CD4-positive, alpha-beta T cell treated with Interferon alpha-2 for 1 hour (primary cell): Measurements from ENCODE around the gene SCAF11.

Experiments used
- DNase-seq, 2 donors: peaks; one replicate each; pipeline ENCODE4 v3.0.0-alpha.2; 2020 to 2022

Gene SCAF11

DNA sequence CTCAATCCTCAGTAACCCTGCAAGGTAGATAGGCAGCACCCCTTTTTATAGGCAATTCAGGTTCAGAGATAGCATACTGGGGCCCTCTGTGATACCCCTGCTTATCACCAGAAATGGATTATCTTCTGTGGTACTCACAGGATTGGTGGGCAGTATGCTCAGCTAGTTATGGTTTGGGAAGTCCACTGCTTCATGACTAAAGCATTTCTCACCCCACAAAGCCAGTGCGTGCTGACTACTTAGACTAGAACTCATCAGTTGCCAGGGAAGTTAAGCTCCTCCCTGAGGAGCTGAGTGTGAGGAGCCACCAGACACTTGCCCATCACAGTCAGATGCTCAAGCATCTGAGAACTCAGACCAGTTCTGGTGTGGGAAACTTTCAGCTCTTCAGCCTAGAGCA lies 76.3 kb downstream of the SCAF11 start:
- DNase-seq = no peak

DNA sequence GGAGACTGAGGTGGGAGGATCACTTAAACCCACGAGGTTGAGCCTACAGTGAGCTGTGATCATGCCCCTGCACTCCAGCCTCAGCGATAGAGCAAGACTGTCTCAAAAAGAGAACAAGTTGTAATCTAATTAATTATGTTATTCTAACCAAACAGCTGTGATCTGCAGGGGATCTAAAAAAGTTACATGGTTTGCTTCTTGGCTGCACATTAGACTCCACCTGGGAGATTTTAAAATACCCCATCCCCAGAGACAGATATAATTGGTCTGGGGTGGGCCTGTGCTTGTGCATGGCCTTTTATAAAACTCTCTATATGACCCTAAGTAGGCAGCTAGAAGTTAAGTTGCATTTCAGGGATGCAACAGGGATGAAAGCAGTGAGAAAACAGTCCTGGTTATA lies 76.7 kb downstream of the SCAF11 start:
- no peak for DNase-seq

DNA sequence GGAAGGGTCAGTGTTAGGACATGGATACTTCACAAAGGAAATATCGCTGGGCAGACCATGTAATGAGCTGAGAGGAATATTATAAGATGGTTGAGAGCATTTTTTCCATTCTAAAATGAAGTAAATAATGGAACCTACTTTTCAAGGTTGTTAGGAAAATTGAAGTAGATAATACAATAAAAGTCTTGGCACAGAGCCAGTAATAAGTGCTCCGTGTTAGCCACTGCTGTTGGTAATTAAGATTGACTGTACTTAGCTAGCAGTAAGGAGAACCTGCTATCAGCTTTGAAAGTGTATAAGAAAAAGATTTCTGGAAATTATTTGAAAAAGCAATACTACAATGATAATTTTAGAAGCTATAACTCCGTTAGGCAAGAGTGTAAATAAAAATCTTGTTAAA lies 77.6 kb downstream of the SCAF11 start:
- no peak for DNase-seq

DNA sequence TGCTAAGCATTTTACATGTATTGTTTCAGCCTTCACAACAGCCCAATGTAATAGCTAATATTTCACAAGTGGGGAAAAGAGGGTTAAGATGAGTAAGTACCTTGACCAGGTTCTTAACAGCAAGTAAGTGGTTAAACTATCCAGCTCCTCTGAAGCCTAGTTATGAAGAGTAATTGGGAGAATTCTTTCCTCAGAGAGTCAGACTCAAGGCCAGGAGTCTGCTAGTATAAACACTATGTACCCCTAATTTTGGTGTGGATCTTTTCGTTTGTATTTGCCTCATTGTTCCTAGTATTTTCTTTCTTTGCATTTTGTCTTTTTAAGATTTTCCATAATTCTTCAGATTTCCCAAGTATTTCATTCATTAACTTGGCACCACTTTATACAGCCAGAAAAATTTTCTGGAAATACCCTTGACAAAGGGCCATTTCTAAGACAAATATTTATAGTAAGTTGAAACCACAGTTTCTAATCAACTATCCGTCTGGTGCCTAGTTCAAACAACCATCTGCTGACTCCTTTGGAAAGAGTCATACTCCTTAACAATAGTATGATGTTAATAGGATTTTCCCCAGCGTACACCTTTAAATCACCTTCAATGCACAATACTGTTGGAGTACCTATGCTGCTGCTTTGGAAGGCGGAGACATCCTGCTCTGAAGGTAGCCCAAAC lies 81.2 kb downstream of the SCAF11 start:
- no peak for DNase-seq

DNA sequence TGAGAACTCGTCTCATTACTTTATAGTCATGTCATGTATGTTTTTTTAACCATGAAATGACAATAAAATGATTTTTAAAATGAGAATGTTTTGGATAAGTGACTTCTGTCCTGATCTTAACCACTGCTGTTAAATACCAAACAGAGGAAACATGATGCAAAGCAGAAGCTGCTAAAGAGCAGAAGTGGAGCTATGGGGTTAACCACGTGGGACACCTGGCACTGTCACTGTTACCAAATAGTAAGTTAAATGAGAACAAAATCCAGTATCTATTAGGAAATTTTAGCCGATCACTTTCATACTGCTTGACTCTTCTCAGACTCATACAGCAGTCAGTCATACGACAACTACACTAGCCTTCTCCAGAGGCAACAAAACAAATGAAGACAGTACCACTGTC lies 82.4 kb downstream of the SCAF11 start:
- no peak for DNase-seq

DNA sequence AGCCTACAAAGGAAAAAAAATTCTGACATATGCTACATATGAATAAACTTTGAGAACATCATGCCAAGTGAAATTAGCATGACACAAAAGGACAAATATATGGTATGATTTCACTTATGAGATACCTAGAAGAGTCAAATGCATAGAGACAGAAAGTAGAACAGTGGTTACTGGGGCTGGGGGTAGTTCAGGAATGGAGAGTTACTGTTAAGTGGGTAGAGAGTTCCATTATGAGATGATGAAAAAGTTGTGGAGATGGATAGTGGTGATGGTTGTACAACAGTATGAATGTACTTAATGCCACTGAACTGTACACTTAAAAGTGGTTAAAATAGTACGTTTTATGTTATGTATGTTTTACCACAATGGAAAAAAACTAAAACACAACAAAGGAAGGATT lies 92.3 kb downstream of the SCAF11 start:
- DNase-seq = no peak

DNA sequence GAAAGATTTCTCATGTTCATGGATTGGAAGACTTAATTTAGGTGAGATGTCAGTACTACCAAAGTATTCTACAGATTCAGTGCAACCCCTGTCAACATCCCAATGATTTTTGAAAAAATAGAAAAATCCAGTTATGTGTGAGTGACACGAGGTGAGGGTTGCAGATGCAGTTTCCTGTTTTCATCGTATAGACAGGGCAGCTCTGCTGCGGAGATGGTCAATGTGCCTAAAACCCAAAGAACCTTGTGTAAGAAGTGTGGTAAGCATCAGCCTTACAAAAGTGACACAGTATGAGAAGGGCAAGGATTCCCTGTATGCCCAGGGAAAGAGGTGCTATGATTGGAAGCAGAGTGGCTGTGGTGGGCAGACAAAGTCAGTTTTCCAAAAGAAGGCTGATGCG lies 94.4 kb downstream of the SCAF11 start:
- DNase-seq = no peak

DNA sequence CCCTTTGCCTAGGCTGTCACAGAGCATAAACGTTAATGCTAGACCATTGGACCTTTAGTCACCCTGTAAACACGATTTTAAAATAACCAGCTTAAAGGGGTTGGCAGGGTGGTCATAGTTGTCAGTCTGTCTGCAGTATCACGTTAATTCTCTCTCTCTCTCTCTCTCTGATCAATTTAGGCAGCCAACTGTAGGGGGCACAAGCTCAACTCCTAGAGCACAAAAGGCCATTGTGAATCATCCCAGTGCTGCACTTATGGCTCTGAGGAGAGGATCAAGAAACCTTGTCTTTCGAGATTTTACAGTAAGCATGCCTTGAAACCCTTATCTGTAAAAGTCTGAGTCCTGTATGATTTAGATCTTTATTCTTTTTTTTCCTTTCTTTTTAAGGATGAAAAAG lies 97.1 kb downstream of the SCAF11 start:
- DNase-seq = no peak

DNA sequence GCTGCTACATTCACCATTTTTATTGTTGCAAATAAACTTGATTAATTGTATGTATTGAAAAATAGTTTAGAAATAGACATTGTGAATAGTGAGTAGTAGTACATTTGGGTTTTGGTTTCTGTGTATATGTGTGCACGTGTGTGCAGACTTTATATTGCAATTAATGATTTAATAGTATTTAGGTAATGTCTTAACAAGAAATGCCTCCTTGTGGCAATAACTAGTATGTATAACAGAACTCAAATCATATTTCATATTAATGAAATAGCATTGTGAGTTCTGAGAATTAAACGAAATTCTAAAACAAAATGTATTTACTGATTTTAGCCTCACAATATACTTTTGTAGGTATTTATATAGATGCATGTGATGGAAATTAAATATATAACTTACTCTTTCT lies 100.1 kb downstream of the SCAF11 start:
- DNase-seq = no peak

DNA sequence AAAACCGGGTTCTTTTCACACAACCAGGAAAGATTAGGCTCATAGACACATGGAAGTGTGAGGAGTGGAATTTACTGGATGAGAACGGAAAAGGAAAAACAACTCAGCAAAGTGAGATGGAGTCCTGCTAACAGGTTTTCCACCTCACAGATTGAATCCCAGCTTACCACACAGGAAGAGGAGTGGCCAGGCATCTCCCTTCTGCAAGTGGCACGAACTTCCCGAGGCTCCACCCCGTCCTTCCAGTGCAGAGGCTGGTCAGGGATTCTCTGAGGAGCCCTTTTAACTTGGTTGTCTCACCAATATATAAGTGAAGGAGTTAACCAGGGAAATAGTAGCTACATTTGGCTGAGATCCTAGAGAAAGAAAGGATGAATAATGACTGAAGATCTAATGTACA lies 102.8 kb downstream of the SCAF11 start:
- DNase-seq = no peak

DNA sequence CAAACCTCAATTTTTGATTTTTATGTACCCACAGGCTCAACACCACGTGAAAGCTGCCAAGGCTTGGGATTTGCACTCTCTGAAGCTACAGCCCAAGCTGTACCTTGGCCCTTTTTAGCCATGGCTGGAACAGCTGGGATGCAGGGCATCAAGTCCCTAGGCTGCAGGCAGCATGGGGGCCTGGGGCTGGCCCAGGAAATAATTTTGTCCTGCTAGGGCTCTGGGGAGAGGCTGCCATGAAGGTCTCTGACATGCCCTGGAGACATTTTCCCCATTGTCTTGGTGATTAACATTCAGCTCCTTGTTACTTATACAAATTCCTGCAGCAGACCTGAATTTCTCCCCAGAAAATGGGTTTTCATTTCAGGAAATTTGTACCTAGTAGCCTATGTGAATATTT lies 103.7 kb downstream of the SCAF11 start:
- DNase-seq = no peak

DNA sequence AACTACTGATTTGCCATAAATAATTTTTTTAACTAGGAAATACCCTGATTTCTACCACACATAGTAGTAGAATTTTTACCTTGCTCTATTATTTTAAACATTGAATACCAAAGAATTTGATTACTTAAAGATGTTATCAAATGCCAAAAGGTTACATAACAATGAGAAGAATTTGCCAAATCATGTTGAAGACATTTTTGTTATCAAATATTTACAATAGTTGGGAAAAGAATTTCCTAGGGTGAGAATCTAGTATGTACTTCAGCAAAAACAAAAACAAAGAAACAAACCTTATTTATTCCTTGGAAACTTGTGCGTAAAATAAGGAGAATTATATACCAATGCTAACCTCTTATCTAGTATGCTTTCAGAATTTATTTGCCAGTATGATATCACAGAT lies 107.2 kb downstream of the SCAF11 start:
- DNase-seq = no peak

DNA sequence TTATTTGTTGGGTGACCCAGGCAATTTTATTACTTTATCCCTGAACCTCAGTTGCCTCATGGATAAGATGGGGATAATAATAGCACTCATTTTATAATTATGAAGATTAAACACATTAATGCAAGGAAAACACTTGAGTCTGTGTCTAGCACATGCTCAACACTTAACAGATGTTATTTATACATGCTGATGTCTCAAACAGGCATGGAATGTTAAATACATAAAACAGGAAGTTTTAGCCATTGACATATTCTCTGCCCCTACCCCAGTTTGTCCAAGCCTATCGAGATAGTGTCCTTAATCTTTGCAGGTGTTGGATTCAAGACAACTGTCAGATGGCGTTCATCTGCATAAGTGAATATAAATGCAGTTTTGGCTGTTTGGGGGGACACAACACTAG lies 109.8 kb downstream of the SCAF11 start:
- DNase-seq = no peak

DNA sequence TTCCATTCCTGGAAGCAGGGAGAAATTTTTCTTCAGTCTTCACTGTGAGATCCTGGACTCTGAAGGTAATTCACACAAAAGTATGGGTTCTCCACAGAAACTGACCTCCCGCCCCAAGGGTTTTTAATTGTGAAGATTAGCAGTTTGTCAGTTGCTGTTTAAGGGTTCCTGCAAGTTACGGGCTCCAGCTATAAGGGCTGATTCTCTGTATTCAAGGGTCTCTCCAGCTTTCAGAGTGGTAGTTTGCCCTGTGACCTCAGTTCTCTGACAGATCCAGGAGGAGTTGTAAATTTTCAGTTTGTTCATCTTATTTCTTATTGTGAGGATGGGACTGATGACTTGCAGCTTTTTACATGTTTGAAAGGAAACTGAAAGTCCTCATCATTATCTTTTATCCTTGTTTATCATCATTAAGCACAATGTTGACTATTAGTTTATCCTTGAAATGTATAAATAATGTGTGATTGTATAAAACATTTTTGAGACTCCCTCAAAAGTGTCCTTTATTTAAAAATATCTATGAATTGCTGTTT lies 110.9 kb downstream of the SCAF11 start:
- no peak for DNase-seq

DNA sequence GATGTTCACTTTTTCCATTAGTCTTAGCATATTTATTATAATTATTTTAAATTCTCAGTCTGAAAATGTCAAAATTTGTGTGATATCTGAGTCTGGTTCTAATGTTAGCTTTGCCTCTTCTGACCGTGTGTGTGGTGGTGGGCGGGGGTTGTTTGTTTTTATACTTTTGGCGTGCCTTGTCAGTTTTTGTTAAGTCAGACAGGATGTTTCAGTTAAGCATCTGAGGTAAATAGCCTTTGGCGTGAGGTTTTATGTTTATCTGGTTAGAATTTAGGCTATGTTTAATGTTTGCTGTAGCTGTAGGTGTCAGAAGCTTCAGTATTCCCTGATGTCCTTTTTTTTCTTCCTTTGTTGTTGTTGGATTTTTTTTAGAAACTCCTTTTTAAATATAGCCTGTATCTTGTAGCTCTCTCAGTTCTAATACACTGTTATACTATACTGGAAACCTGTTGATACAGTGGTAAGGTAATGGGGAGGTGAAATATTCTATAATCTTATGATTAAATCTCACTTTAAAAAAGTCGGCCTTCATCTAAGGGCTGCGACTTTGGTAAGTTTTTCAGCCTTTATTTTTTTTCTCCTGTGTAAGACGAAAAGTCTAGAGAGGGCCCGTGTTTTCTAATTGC lies 111.6 kb downstream of the SCAF11 start:
- DNase-seq = peak; percentile 7 to 50

DNA sequence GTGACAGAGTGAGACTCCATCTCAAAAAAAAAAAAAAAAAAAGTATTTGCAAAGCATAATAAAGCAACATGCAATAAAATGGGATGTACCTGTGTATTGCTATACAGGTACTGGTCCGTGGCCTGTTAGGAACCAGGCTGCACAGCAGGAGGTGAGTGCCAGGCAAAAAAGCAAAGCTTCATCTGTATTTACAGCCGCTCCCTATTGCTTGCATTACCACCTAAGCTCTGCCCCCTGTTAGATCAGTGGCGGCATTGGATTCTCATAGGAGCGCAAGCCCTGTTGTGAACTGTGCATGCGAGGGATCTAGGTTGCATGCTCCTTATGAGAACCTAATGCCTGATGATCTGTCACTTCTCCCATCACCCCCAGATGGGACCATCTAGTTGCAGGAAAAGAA lies 113.3 kb downstream of the SCAF11 start:
- no peak for DNase-seq

DNA sequence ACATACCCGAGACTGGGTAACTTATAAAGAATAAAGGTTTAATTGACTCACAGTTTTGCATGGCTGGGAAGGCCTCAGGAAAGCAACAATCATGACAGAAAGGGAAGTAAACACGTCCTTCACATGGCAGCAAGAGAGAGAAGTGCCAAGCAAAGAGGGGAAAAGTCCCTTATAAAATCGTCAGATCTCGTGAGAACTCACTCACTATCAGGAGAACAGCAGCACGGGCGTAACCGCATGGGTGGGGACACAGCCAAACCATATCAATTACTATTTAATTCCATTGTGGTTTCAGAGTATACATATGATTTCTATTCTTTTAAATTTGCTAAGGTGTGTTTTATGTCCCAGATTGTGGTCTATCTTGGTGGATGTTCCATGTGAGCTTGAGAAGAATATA lies 117.9 kb downstream of the SCAF11 start:
- DNase-seq = no peak
